K562 (cell line): Measurements from ENCODE around the gene TRMT2A. TPM values are rescaled to one million over a fixed set of nuclear protein-coding genes. Genes with fewer than 3 reads are reported as not detected.

Source experiments
- GABPB1 ChIP-seq: sonication (generic); formaldehyde crosslinking; IDR thresholded peaks from 2 replicates; pipeline ENCODE4 v1.8.0; 2022; ENCODE audit warnings: mild to moderate bottlenecking, missing genetic modification reagents
- RERE ChIP-seq: sonication (generic); formaldehyde crosslinking; IDR thresholded peaks from 2 replicates; pipeline ENCODE4 v1.8.0; 2023; ENCODE audit warnings: missing genetic modification reagents, mild to moderate bottlenecking, borderline replicate concordance
- SP2 ChIP-seq: IDR thresholded peaks from 2 replicates; pipeline ENCODE4 v1.6.1; 2011; ENCODE audit warnings: mild to moderate bottlenecking, low read depth, low read length, moderate library complexity; ENCODE audit not compliant: poor library complexity, severe bottlenecking; ENCODE audit errors: extremely low read depth
- polyA plus RNA-seq, 8 experiments: library from polyadenylated mRNA; depleted of rRNA in 4 of 8; stranded (reverse) in 5 of 8; unstranded in 3 of 8; fragments of >200 nt; fragmentation: Nextera tagmentation in 2 of 8; fragmentation: Illumina TruSeq in 1 of 8; extraction: Ambion mirVana in 2 of 8; extraction: Trizol in 1 of 8; gene quantifications; 2 replicates each; pipeline versions ENCODE4 v1.2.1 to v1.2.3, GENCODE V29; 2011 to 2014; ENCODE audit warnings: inconsistent platforms in 1 of 8, missing spikeins in 1 of 8
- total RNA-seq, 7 experiments: library from RNA; depleted of rRNA in 6 of 7; stranded (reverse); fragments of >200 nt in 6 of 7; fragmentation: Illumina TruSeq in 2 of 7; extraction: Trizol in 2 of 7; gene quantifications; 2 replicates each; pipeline versions ENCODE4 v1.2.1 to v1.2.3, GENCODE V29; 2011 to 2021; ENCODE audit warnings: low replicate concordance in 1 of 7

Gene TRMT2A
- total and polyA plus RNA-seq, 9 of the 15 experiments (the other 6 are each of a cell fraction or from before 2014, with no cell fraction given) = 1.6 to 265 (median 140) TPM

- TF ChIP-seq RERE (no peak), SP2 (no peak), GABPB1 (CRISPR knock-in tag) (no peak)
Measured at GRCh38 chr22:20149257-20150250, 32.5 kb upstream of the TRMT2A start (continued).
